Calu3 (cell line): Measurements from ENCODE around the gene PRKAA2. TPM values are rescaled to one million over a fixed set of nuclear protein-coding genes. Genes with fewer than 3 reads are reported as not detected.

Experiments
- BruUV-seq: library from RNA; stranded (reverse); fragments of 400-500 nt; replicated peaks from 2 replicates; lab custom pipeline; 2021; lab: Mats Ljungman, UMichigan
- CTCF ChIA-PET: fragments of 300-600 bp; sonication (Branson Sonifier 250); formaldehyde crosslinking; loops from one replicate; lab custom pipeline; 2022; ENCODE audit warnings: antibody characterized with exemption; lab: Charles Lee
- DNase-seq: peaks from one replicate; pipeline ENCODE4 v3.0.0; 2022
- H3K27ac Mint-ChIP-seq: one replicate; pipeline ENCODE4 v1.8.0; 2022; ENCODE audit warnings: mixed read lengths; ENCODE audit not compliant: unreplicated experiment
- H3K27me3 Mint-ChIP-seq: one replicate; pipeline ENCODE4 v1.8.0; 2022; ENCODE audit warnings: mixed read lengths; ENCODE audit not compliant: unreplicated experiment
- H3K36me3 Mint-ChIP-seq: one replicate; pipeline ENCODE4 v1.8.0; 2022; ENCODE audit warnings: mild to moderate bottlenecking, moderate library complexity, mixed read lengths; ENCODE audit not compliant: insufficient read depth, unreplicated experiment
- H3K4me1 Mint-ChIP-seq: one replicate; pipeline ENCODE4 v1.8.0; 2022; ENCODE audit warnings: mild to moderate bottlenecking, low read depth, mixed read lengths; ENCODE audit not compliant: unreplicated experiment
- H3K4me3 Mint-ChIP-seq: one replicate; pipeline ENCODE4 v1.8.0; 2022; ENCODE audit warnings: mild to moderate bottlenecking, low read depth, moderate library complexity, mixed read lengths; ENCODE audit not compliant: unreplicated experiment
- H3K9me3 Mint-ChIP-seq: one replicate; pipeline ENCODE4 v1.8.0; 2022; ENCODE audit warnings: low read depth, mixed read lengths; ENCODE audit not compliant: unreplicated experiment
- CTCF ChIP-seq: fragments of 200-600 bp; IDR thresholded peaks from one replicate; pipeline ENCODE4 v1.8.0; 2022; ENCODE audit warnings: antibody characterized with exemption; ENCODE audit not compliant: unreplicated experiment
- intact Hi-C: fragments of 100-400 bp; cut with micrococcal nuclease; formaldehyde crosslinking; loops from one replicate; pipeline ENCODE4 v1.10.0; 2022; ENCODE audit not compliant: unreplicated experiment
- total RNA-seq: library from RNA; stranded (reverse); gene quantifications from 2 replicates; pipeline ENCODE4 v1.2.3, GENCODE V29; 2022

Gene PRKAA2
- total RNA-seq, 1 experiment from 2014 or later: 9.7 TPM

GRCh38 chr1:56671542-56671941 lies 26.4 kb downstream of the PRKAA2 start:
- Mint-ChIP-seq H3K27ac (no peak overlapping the region), H3K4me1 (peaks cover 8% of the 10 kb centered on the region), H3K9me3 (no peaks in the 10 kb centered on the region), H3K27me3 (no peaks in the 10 kb centered on the region), H3K36me3 (no peaks in the 10 kb centered on the region), H3K4me3 (no peak overlapping the region)
- no peak for DNase-seq
- CTCF ChIA-PET: no interaction called here
- no peak for TF ChIP-seq CTCF
- intact Hi-C loops: no loop called here
- no TSS peak for BruUV-seq

GRCh38 chr1:56672579-56672978 lies 27.5 kb downstream of the PRKAA2 start:
- Mint-ChIP-seq H3K27ac (no peak overlapping the region), H3K27me3 (no peaks in the 10 kb centered on the region), H3K4me3 (no peak overlapping the region), H3K4me1 (peaks cover 8% of the 10 kb centered on the region), H3K9me3 (no peaks in the 10 kb centered on the region), H3K36me3 (no peaks in the 10 kb centered on the region)
- BruUV-seq: no TSS peak
- intact Hi-C loops: no loop called here
- no peak for DNase-seq
- TF ChIP-seq CTCF: no peak
- CTCF ChIA-PET: no interaction called here

GRCh38 chr1:56675763-56676162 lies 30.6 kb downstream of the PRKAA2 start:
- Mint-ChIP-seq H3K36me3 (no peaks in the 10 kb centered on the region), H3K4me1 (peaks cover 8% of the 10 kb centered on the region), H3K4me3 (no peak overlapping the region), H3K9me3 (peaks cover 6% of the 10 kb centered on the region), H3K27me3 (no peaks in the 10 kb centered on the region), H3K27ac (no peak overlapping the region)
- TF ChIP-seq CTCF: no peak
- CTCF ChIA-PET: interaction anchor here (0.6 kb wide), 1 partner anchor 11 kb away, joined by 5 read pairs; no protein-coding TSS in a partner anchor
- DNase-seq: no peak
- BruUV-seq: no TSS peak
- intact Hi-C loops: no loop called here

GRCh38 chr1:56676571-56677035 lies 31.5 kb downstream of the PRKAA2 start:
- Mint-ChIP-seq H3K36me3 (no peaks in the 10 kb centered on the region), H3K9me3 (peaks cover 6% of the 10 kb centered on the region), H3K4me3 (no peak overlapping the region), H3K27me3 (no peaks in the 10 kb centered on the region), H3K27ac (no peak overlapping the region), H3K4me1 (peaks cover 8% of the 10 kb centered on the region)
- BruUV-seq: no TSS peak
- intact Hi-C loops: no loop called here
- no peak for DNase-seq
- CTCF ChIA-PET: interaction anchor here (0.6 kb wide), 1 partner anchor 12 kb away, joined by 5 read pairs; no protein-coding TSS in a partner anchor
- no peak for TF ChIP-seq CTCF
